Measurements from ENCODE around the gene DNAJC30. TPM values are rescaled to one million over a fixed set of nuclear protein-coding genes. Genes with fewer than 3 reads are reported as not detected.

DNAJC30 gene
- 1 to 10 TPM; 4.4 to 4.9 (median 4.8) TPM for total RNA-seq

DNA sequence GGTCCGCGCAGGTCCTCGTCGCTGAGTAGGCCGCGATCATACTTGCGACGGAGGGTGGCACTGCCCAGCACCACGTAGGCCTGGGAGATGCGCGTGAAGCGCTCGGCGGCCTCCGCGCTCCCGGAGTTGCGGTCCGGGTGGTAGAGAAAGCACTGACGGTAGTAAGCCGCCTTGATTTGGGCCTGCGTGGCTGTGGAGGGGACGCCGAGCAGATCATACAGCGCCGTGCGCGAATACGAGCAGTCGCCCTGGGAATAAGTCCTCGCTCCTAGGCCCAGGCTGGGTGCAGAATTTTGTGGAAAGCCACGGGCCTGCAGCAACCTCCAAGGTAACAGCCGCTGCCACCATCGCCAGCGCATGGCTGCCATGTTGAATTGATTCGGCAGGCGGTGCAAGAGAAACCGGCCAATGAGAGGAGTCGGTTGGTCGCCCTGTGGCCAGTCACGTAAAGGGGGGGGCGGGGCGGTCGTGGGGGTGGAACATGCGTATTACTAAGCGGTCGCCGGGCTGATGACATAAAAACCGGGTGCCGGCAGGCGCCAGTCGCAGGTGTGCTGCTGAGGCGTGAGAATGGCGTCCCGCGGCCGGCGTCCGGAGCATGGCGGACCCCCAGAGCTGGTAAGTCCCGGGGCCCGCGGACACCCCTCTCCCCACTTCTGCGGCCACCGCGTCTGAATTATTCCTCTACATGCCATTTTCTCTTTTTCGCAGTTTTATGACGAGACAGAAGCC, at the start of gene DNAJC30, which contains the start of gene BUD23:
Gene DNAJC30 (minus strand): TSS at position 398 of the 732 bp plus-strand sequence. CDS start 30 bp downstream, at position 368.
Gene BUD23 (plus strand): TSS at position 542 of the 732 bp plus-strand sequence. CDS start 29 bp downstream, at position 571.
- Histone ChIP-seq H3K4me3 (peak within 1 kb of the TSS; percentile 89), H3K9me3 (no peaks in the 10 kb centered on the region), H3K27me3 (no peaks in the 10 kb centered on the region), H3K27ac (peak within 1 kb of the TSS; percentile 90), H3K36me3 (peaks cover 37% of the 10 kb centered on the region), H3K4me1 (peaks cover 39% of the 10 kb centered on the region)
- WGBS: 0% methylated on average over 14 of the region's 68 CpGs
- peak in 1 of 2 donors; percentile 47 for TF ChIP-seq POLR2A (IDR thresholded peaks at IDR 0.05)
- peak in 2 of 3 donors; percentile 33 to 64 for TF ChIP-seq POLR2AphosphoS5 (IDR thresholded peaks at IDR 0.05)
- TF ChIP-seq EP300 (IDR thresholded peaks at IDR 0.05): no peak
- TF ChIP-seq, protein P1, sequence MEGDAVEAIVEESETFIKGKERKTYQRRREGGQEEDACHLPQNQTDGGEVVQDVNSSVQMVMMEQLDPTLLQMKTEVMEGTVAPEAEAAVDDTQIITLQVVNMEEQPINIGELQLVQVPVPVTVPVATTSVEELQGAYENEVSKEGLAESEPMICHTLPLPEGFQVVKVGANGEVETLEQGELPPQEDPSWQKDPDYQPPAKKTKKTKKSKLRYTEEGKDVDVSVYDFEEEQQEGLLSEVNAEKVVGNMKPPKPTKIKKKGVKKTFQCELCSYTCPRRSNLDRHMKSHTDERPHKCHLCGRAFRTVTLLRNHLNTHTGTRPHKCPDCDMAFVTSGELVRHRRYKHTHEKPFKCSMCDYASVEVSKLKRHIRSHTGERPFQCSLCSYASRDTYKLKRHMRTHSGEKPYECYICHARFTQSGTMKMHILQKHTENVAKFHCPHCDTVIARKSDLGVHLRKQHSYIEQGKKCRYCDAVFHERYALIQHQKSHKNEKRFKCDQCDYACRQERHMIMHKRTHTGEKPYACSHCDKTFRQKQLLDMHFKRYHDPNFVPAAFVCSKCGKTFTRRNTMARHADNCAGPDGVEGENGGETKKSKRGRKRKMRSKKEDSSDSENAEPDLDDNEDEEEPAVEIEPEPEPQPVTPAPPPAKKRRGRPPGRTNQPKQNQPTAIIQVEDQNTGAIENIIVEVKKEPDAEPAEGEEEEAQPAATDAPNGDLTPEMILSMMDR (IDR thresholded peaks at IDR 0.05): peak in 1 of 2 donors; percentile 17
- DNase-seq (ENCODE audit: low spot score in 2 of 2): peak; percentile 99 to 100

DNA sequence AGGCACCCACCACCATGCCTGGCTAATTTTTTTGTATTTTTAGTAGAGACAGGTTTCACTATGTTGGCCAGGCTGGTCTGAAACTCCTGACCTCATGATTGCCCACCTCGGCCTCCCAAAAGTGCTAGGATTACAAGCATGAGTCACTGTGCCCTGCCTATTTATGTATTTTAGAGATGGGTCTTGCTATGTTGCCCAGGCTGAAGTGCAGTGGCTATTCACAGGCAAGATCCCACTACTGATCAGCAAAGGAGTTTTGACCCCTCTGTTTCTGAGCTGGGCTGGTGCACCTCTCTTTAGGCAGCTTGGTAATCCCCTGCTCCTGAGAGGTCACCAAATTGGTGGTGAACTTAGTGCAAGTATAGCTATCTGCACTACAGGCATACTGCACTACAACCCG, 49.1 kb upstream of the DNAJC30 start:
- H3K36me3 ChIP-seq: peaks cover 20% of the 10 kb centered on the region
- H3K9me3 ChIP-seq: no peaks in the 10 kb centered on the region
- no peaks in the 10 kb centered on the region for H3K27me3 ChIP-seq
- no peak overlapping the region for H3K27ac ChIP-seq
- DNase-seq (ENCODE audit: low spot score in 2 of 2): no peak
- 89% methylated on average over 2 of the region's 2 CpGs for WGBS
- H3K4me1 ChIP-seq: peaks cover 11% of the 10 kb centered on the region
- H3K4me3 ChIP-seq: no peak overlapping the region
- no peak for TF ChIP-seq POLR2AphosphoS5 (IDR thresholded peaks at IDR 0.05)
- TF ChIP-seq EP300 (IDR thresholded peaks at IDR 0.05): no peak
- TF ChIP-seq, protein P1 (IDR thresholded peaks at IDR 0.05): no peak
- no peak for TF ChIP-seq POLR2A (IDR thresholded peaks at IDR 0.05)

DNA sequence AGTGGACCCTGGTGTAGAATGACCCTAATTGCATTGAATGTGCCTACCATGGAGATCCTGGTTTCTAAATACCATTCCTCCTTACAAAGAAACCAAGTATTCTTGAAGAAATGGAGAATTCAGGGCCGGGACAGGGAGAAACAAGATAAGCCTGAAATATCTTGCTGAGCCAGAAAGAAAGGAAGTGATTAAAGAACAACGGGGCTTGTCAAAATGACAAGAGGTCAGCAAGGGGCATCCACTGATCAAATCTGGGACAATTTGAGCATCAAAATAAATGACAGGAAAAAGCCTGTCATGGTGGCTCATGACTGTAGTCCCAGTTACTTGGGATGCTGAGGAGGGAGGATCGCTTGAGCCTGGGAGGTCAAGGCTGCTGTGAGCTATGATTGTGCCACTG, 47.2 kb upstream of the DNAJC30 start:
- peaks cover 7% of the 10 kb centered on the region for H3K4me1 ChIP-seq
- H3K27me3 ChIP-seq: peaks cover 5% of the 10 kb centered on the region
- H3K27ac ChIP-seq: no peak overlapping the region
- 41% methylated on average over 3 of the region's 3 CpGs for WGBS
- H3K9me3 ChIP-seq: no peaks in the 10 kb centered on the region
- peaks cover under 1% of the 10 kb centered on the region for H3K36me3 ChIP-seq
- H3K4me3 ChIP-seq: no peak overlapping the region
- TF ChIP-seq EP300 (IDR thresholded peaks at IDR 0.05) (no peak), POLR2A (IDR thresholded peaks at IDR 0.05) (no peak), POLR2AphosphoS5 (IDR thresholded peaks at IDR 0.05) (no peak)
- TF ChIP-seq, protein P1 (IDR thresholded peaks at IDR 0.05): no peak
- DNase-seq (ENCODE audit: low spot score in 2 of 2): no peak

DNA sequence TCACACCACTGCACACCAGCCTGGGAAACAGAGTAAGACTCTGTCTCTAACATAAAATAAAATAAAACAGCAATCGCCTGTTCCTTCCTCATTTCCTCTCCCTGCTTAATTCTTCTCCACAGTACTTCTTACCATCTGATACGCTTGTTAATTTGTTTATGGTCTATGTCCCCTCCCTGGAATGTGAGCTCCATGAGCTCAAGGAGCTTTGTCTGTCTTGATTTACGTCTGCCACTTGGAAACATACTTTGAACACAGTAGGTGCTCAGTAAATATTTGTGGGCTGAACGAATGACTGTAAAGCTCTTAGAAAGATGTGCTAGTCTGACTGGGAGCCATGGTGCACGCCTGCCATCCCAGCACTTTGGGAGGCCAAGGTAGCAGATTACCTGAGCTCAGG, 45.3 kb upstream of the DNAJC30 start:
- WGBS: 59% methylated on average over 5 of the region's 5 CpGs
- Histone ChIP-seq H3K4me3 (no peak overlapping the region), H3K36me3 (no peaks in the 10 kb centered on the region), H3K9me3 (no peaks in the 10 kb centered on the region), H3K27ac (no peak overlapping the region), H3K27me3 (peaks cover 5% of the 10 kb centered on the region), H3K4me1 (no peaks in the 10 kb centered on the region)
- TF ChIP-seq, protein P1 (IDR thresholded peaks at IDR 0.05): no peak
- TF ChIP-seq EP300 (IDR thresholded peaks at IDR 0.05) (no peak), POLR2A (IDR thresholded peaks at IDR 0.05) (no peak), POLR2AphosphoS5 (IDR thresholded peaks at IDR 0.05) (no peak)
- no peak for DNase-seq (ENCODE audit: low spot score in 2 of 2)

DNA sequence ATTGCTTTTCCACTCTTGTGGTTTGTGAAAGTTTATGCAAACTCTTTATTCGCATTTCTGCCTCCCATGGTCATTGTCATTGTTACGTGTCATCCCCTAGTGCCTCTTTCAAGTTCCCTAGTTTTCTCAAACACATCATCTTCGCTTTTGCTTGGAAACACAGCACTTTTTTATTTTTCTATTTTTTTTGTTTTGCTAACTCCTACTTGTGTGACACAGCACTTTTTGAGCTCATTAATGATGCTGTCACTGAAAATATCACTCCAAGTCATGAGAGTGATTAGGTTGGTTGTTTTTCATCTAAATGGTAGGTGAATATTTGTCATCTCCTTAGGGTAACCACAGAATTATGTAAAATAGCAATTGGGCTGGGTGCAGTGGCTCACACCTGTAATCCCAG, 44.7 kb upstream of the DNAJC30 start:
- Histone ChIP-seq H3K4me3 (no peak overlapping the region), H3K27ac (no peak overlapping the region), H3K27me3 (peaks cover 5% of the 10 kb centered on the region), H3K9me3 (no peaks in the 10 kb centered on the region), H3K4me1 (no peaks in the 10 kb centered on the region), H3K36me3 (no peaks in the 10 kb centered on the region)
- TF ChIP-seq POLR2AphosphoS5 (IDR thresholded peaks at IDR 0.05) (no peak), POLR2A (IDR thresholded peaks at IDR 0.05) (no peak)
- TF ChIP-seq, protein P1 (IDR thresholded peaks at IDR 0.05): no peak
- DNase-seq (ENCODE audit: low spot score in 2 of 2): no peak
- WGBS: 75% methylated on average over 3 of the region's 3 CpGs

Measured in suprapubic skin (tissue), 4 donors.